Spinal cord (tissue), 10 donors: ENCODE data around the gene GRID1. TPM values are rescaled to one million over a fixed set of nuclear protein-coding genes. Genes with fewer than 3 reads are reported as not detected.

Experiments used
- DNase-seq, 6 donors: peaks; one replicate each; pipeline versions ENCODE4 v3.0.0 to v3.0.0-alpha.2; 2013 to 2015; ENCODE audit warnings: low spot score in 6 of 6, low read depth in 4 of 6
- H3K27ac ChIP-seq: one replicate; pipeline ENCODE4 v1.5.1; 2013; ENCODE audit warnings: low read depth, low read length, control low read depth
- H3K27me3 ChIP-seq: one replicate; pipeline ENCODE4 v1.6.1; 2013; ENCODE audit warnings: low read length; ENCODE audit not compliant: control insufficient read depth, insufficient read depth
- H3K36me3 ChIP-seq: one replicate; pipeline ENCODE4 v1.6.1; 2013; ENCODE audit warnings: low read length; ENCODE audit not compliant: control insufficient read depth, insufficient read depth
- H3K4me1 ChIP-seq: one replicate; pipeline ENCODE4 v1.6.1; 2013; ENCODE audit warnings: low read length; ENCODE audit not compliant: control insufficient read depth, insufficient read depth
- H3K4me3 ChIP-seq: one replicate; pipeline ENCODE4 v1.5.1; 2013; ENCODE audit warnings: low read depth, low read length, control low read depth
- H3K9me3 ChIP-seq: one replicate; pipeline ENCODE4 v1.6.1; 2013; ENCODE audit warnings: low read length; ENCODE audit not compliant: control insufficient read depth, insufficient read depth
- WGBS: methylation state at CpG from one replicate; pipeline ENCODE4 v1.1.5; 2013; ENCODE audit warnings: missing lambda C conversion rate; ENCODE audit not compliant: insufficient coverage; 5-methylcytosine and 5-hydroxymethylcytosine counted together
- polyA plus RNA-seq, 2 donors: library from polyadenylated mRNA; unstranded; fragments of 120-200 nt; gene quantifications; one replicate each; pipeline ENCODE4 v1.2.1, GENCODE V29; 2013; ENCODE audit not compliant: insufficient read length in 2 of 2
- total RNA-seq, 2 donors: library from RNA; depleted of rRNA in 1 of 2; stranded (reverse); fragments of 120-200 nt in 1 of 2; fragments of >200 nt in 1 of 2; gene quantifications; one replicate each; pipeline versions ENCODE4 v1.2.3 to v1.2.4, GENCODE V29; 2013 to 2014
- donor health status: healthy.

The GRID1 gene
- total and polyA plus RNA-seq, 4 donors = 7.6 to 30.1 (median 22.2) TPM

- WGBS = 93% methylated on average over 6 of the region's 6 CpGs
- no peak overlapping the region for H3K27ac ChIP-seq
- no peaks in the 10 kb centered on the region for H3K27me3 ChIP-seq
- no peaks in the 10 kb centered on the region for H3K36me3 ChIP-seq
- peaks cover 3% of the 10 kb centered on the region for H3K4me1 ChIP-seq
- no peaks in the 10 kb centered on the region for H3K9me3 ChIP-seq
- no peak overlapping the region for H3K4me3 ChIP-seq
- DNase-seq = no peak
These were observed 383.5 kb downstream of the GRID1 start for GRCh38 chr10:85983051-85983450.

DNA sequence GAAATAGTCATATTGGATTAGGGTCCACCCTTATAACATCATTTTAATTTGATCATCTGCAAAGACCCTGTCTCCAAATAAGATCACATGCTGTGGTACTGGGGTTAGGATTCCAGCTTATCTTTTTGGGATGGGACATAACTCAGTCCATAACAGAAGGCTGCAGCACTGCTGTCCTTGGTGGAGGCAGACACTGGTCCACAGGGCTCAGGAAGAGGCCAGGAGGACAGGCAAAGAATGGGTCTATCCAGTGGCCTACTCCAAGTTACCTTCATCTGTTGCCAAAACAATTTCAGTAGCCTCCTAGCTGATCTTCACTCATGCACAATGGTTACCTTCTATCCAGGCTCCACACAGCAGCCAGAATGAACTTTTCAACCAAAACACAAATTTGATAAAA, 387.0 kb downstream of the GRID1 start:
- DNase-seq = no peak
- Histone ChIP-seq H3K27me3 (no peaks in the 10 kb centered on the region), H3K4me3 (no peak overlapping the region), H3K9me3 (no peaks in the 10 kb centered on the region), H3K4me1 (no peaks in the 10 kb centered on the region), H3K36me3 (no peaks in the 10 kb centered on the region), H3K27ac (no peak overlapping the region)

GRCh38 chr10:85978566-85979358, 387.8 kb downstream of the GRID1 start:
- WGBS = 78% methylated on average over 1 of the region's 2 CpGs
- DNase-seq = no peak
- Histone ChIP-seq H3K27ac (no peak overlapping the region), H3K9me3 (no peaks in the 10 kb centered on the region), H3K4me1 (no peaks in the 10 kb centered on the region), H3K27me3 (no peaks in the 10 kb centered on the region), H3K4me3 (no peak overlapping the region), H3K36me3 (no peaks in the 10 kb centered on the region)

- WGBS = 94% methylated on average over 6 of the region's 6 CpGs
- DNase-seq = no peak
- no peaks in the 10 kb centered on the region for H3K9me3 ChIP-seq
- no peaks in the 10 kb centered on the region for H3K4me1 ChIP-seq
- no peak overlapping the region for H3K27ac ChIP-seq
- no peaks in the 10 kb centered on the region for H3K27me3 ChIP-seq
- no peaks in the 10 kb centered on the region for H3K36me3 ChIP-seq
- no peak overlapping the region for H3K4me3 ChIP-seq
These were observed 389.0 kb downstream of the GRID1 start for GRCh38 chr10:85977642-85978041.

GRCh38 chr10:85976267-85976793, 390.3 kb downstream of the GRID1 start:
- H3K27ac ChIP-seq = no peak overlapping the region

GRCh38 chr10:85971494-85971893, 395.1 kb downstream of the GRID1 start:
- no peak for DNase-seq
- Histone ChIP-seq H3K4me1 (no peaks in the 10 kb centered on the region), H3K36me3 (no peaks in the 10 kb centered on the region), H3K27ac (no peak overlapping the region), H3K4me3 (no peak overlapping the region), H3K27me3 (no peaks in the 10 kb centered on the region), H3K9me3 (peaks cover 5% of the 10 kb centered on the region)

More at GRCh38 chr10:85976267-85976793, 390.3 kb downstream of the GRID1 start:
- no peak overlapping the region for H3K4me3 ChIP-seq
- no peaks in the 10 kb centered on the region for H3K36me3 ChIP-seq
- H3K9me3 ChIP-seq = peaks cover 3% of the 10 kb centered on the region
- DNase-seq = no peak
- H3K4me1 ChIP-seq = no peaks in the 10 kb centered on the region
- H3K27me3 ChIP-seq = no peaks in the 10 kb centered on the region
- 87% methylated on average over 6 of the region's 6 CpGs for WGBS

DNA sequence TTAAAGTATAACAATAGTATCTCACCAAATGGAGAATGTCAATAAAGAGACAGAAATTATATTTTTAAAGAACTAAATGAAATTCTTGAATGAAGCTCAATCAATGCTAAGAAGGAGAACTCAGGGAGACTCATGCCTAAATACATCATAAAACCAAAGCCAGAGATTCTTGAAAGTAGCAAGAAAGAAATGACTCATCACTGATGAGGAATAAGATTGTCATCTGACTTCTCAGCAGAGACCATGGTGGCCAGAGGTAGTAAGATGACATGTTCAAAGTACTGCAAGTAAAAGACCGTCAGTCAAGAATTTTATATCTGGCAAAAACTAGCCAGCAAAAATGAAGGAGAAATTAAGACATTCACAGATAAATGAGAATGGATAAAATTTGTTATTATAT, 399.0 kb downstream of the GRID1 start:
- H3K27me3 ChIP-seq = no peaks in the 10 kb centered on the region
- WGBS = no CpG with 5 or more reads among the region's 1 CpG
- no peak overlapping the region for H3K27ac ChIP-seq
- DNase-seq = no peak
- no peak overlapping the region for H3K4me3 ChIP-seq
- H3K9me3 ChIP-seq = peaks cover 7% of the 10 kb centered on the region
- H3K4me1 ChIP-seq = no peaks in the 10 kb centered on the region
- no peaks in the 10 kb centered on the region for H3K36me3 ChIP-seq

DNA sequence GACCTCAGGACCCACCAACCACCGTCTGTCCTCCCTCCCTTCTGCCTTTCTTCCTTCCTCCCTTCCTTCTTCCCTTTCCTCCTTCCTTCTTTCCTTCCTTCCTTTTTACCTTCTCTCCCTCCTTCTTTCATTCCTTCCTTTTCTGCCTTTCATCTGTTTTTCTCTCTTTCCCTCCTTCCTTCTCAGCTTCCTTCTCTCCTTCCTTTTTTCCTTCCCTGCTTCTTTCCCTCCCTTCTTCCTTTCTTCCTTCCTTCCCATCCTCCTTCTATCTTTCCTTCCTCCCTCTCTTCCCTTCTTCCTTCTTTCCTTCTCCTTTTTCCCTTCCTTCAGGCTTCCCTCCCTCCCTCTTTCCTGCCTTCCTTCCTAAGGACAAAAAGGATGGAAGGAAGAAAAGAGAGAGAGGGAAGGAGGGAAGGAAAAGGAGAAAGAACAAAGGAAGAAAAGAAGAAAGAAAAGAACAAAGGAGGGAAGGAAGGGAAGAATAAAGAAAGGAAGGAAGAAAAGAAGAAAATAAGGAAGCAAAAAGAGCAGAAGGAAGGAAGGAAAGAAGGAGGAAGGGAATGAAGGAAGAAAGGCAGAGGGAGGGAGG, 405.0 kb downstream of the GRID1 start:
- no peak for DNase-seq
- Histone ChIP-seq H3K36me3 (no peaks in the 10 kb centered on the region), H3K4me3 (no peak overlapping the region), H3K9me3 (peaks cover 2% of the 10 kb centered on the region), H3K27me3 (no peaks in the 10 kb centered on the region), H3K27ac (no peak overlapping the region), H3K4me1 (no peaks in the 10 kb centered on the region)
- 67% methylated on average over 1 of the region's 1 CpG for WGBS

GRCh38 chr10:85961073-85961472, 405.5 kb downstream of the GRID1 start:
- Histone ChIP-seq H3K9me3 (peaks cover 2% of the 10 kb centered on the region), H3K27ac (no peak overlapping the region), H3K27me3 (no peaks in the 10 kb centered on the region), H3K4me1 (no peaks in the 10 kb centered on the region), H3K36me3 (no peaks in the 10 kb centered on the region), H3K4me3 (no peak overlapping the region)
- 42% methylated on average over 5 of the region's 6 CpGs for WGBS
- DNase-seq = peak in 1 of 6 donors; percentile 69

- Histone ChIP-seq H3K36me3 (no peaks in the 10 kb centered on the region), H3K4me1 (no peaks in the 10 kb centered on the region), H3K9me3 (peaks cover 2% of the 10 kb centered on the region), H3K27ac (no peak overlapping the region), H3K4me3 (no peak overlapping the region), H3K27me3 (no peaks in the 10 kb centered on the region)
- 85% methylated on average over 3 of the region's 3 CpGs for WGBS
- DNase-seq = no peak
These were observed 407.4 kb downstream of the GRID1 start for GRCh38 chr10:85959239-85959638.
